ENCODE measurements around the gene SIRT7. TPM values are rescaled to one million over a fixed set of nuclear protein-coding genes. Genes with fewer than 3 reads are reported as not detected.
A peak's percentile ranks its signal among the peaks of the same experiment; 100 is the strongest.

SIRT7 gene
- total RNA-seq, 1 donor from 2014 or later = 20.4 TPM

DNA sequence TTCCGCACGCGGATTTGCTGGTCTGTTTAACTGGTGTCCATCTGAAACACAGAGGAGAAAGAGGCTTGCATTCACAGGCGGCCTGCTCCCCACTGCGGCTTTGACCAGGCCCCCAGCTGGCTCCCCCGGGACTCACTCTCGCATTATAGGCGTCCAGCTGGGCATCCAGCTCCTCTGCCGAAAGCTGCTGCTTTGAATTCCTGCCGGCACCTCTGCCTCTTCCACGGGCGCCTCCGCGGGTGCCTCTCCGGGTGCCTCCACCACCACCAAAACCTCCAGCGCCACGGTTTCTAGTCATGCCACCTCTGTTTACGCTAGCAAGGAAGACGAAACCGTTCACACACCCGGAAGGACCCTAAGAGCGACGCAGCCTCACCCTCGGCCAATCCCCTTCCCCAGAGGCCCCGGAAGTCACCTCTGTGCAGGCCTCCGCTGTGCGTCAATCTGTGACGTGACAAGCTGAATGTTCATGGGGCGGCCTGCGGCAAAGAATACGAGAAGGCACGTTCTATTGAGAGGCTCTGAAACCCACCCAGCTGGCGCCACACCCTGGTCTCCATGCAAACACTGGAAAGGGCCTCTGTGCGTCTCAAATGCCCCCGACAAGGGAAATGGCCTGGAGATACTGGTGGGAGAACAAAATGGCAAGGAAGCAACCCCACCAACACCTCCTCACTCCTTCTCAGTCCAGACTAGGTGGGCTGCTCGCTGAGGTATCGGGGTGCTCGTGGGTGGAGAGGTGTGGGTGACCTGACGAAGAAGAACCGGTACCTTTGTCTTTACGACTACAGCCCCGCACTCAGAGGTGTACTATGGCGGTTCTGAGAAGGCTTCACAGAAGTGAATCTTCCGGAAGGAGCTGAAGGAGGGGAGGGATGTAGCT is 29.6 kb downstream of the SIRT7 start:
- DNase-seq (ENCODE audit: low read depth) = no peak

- DNase-seq (ENCODE audit: low read depth) = peak; percentile 91
Observed at GRCh38 chr17:81885869-81886548, 32.0 kb downstream of the SIRT7 start.

GRCh38 chr17:81885454-81885853 is 32.5 kb downstream of the SIRT7 start:
- no peak for DNase-seq (ENCODE audit: low read depth)

GRCh38 chr17:81884968-81885367 is 33.0 kb downstream of the SIRT7 start:
- no peak for DNase-seq (ENCODE audit: low read depth)

- no peak for DNase-seq (ENCODE audit: low read depth)
Observed at GRCh38 chr17:81884520-81884919, 33.5 kb downstream of the SIRT7 start.

DNA sequence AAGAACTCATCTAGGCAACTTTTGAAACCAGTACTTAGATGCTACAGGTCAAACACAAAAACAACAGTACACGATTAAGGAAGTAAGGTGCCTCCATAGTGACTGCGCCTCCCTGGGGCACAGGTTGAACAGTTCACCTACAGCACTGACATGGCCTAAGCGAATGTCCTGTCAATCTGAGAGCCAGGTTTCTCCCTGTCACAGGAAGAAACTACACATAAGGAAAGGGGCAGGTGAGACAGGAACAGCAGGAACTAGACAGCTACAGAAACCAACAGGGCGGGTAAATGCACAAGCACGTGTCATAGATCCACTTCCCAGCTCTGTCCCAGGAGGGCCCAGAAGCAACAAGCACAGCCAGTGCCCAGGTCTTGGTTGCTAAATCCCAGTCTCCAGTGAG is 38.9 kb downstream of the SIRT7 start:
- no peak for DNase-seq (ENCODE audit: low read depth)

GRCh38 chr17:81878294-81878693 is 39.7 kb downstream of the SIRT7 start:
- DNase-seq (ENCODE audit: low read depth) = no peak

GRCh38 chr17:81877569-81877968 is 40.4 kb downstream of the SIRT7 start:
- DNase-seq (ENCODE audit: low read depth) = no peak

DNA sequence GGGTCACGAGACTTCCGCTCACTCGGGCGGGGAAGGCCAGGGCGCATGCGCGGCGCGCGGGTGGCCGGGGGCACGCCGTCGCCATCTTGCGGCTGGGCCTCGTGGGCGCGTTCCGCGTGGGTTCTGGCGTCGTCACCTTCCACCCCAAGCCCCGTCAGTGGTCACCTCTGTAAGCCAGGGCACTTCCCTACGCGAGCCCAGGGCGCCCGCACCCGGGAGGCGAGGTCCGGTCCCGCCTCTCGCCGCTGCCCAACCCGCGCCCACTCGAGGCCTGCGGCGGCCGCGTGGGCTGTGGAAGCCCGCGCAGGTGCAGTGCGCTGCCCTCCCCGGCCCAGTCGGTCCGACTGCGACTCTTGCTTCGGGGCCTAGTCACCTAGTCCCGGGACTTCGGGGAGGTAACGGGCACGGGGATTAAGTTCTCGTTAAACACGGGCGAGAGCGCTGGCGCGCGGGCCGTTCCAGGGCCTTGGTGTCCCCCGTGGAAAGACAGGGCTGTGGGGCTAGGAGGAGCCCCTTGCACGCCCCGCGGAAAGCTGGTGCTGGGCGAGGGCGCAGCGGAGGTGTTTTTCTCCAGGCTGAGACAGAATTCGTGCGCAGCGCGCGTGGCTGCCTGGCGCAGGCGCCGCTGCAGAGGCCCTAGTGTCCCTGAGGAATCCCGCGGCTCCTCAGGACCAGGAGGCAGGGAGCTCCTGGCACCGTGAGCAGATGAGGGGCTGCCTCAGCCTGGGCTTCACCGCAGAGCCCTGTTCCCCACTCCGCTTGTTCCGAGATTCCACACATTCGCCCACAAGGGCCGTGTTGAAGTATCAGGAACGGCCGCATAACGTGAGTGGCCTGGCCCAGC is 46.4 kb downstream of the SIRT7 start:
- DNase-seq (ENCODE audit: low read depth) = peak; percentile 42

GRCh38 chr17:81870981-81871386 is 47.0 kb downstream of the SIRT7 start, which contains the start of gene ARHGDIA:
TSS of gene ARHGDIA (minus strand) at chr17:81871337. CDS start at chr17:81869930, 1,407 bp downstream.
- DNase-seq (ENCODE audit: low read depth) = no peak

GRCh38 chr17:81870131-81870980 is 47.6 kb downstream of the SIRT7 start:
- no peak for DNase-seq (ENCODE audit: low read depth)

GRCh38 chr17:81869221-81870130 is 48.5 kb downstream of the SIRT7 start:
- no peak for DNase-seq (ENCODE audit: low read depth)

DNA sequence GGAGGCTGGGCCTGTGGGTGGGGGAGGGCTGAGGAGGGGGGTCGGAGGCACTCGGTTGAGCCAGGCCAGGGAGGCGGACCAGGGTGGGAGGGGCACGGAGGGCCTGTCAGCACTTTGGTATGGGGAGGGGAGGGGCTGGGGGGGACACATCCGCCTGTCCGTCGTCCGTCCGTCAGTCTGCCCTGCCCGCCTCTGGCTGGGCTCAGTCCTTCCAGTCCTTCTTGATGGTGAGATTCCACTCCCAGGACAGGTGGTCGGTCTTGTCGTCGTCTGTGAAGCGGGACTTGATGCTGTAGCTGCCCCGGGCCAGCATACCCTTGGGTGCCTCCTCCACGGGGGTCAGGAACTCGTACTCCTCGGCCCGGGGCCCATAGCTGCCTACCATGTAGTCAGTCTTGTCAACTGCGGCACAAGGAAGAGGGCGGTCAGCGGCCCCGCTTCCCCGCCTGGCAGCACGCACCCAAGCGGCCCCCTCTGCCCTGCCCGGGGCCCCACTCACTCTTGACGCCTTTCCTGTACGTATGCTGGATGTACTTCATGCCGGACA is 49.2 kb downstream of the SIRT7 start:
- peak; percentile 47 for DNase-seq (ENCODE audit: low read depth)

GRCh38 chr17:81867991-81868673 is 49.8 kb downstream of the SIRT7 start:
- no peak for DNase-seq (ENCODE audit: low read depth)

- no peak for DNase-seq (ENCODE audit: low read depth)
Observed at GRCh38 chr17:81867170-81867990, 50.6 kb downstream of the SIRT7 start.

DNA sequence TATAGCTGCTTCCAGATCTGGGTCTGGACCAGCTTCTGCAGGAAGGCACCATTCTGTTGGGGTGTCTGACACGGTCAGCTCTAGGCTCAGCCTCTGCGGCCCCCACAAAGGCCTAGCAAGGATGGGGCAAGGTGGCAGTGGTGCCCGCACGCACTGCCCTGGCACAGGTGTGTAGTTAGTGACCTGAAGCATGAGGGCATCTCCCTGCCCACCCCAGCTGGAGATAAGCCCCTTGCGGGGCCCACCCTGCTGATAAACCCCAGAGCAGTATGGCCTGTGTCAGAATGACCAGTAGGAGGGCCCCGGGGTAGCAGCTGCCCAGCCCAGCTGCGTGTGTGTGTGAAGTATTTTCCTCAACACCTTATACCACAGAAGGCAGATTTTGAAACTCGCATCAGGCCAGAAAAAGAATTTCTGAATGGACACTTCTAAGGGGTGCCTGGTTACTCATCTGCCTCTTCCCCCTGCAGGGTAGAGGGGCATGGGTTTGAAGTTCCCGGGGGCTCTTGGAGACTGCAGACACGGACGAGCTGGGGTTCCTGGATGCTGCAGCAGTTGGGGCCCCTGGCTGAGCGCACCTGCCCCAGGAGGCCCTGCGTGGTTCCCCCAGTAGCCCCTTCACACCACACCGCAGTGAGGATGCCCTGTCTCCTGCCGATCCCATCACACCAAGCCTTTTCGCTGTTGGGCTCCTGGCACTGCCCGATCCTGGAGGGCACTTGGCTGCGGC is 51.4 kb downstream of the SIRT7 start:
- no peak for DNase-seq (ENCODE audit: low read depth)

GRCh38 chr17:81865733-81866439 is 52.1 kb downstream of the SIRT7 start:
- DNase-seq (ENCODE audit: low read depth) = peak; percentile 50
